Right lobe of liver (tissue), 4 donors: ENCODE data around the gene RAD1.

ENCODE experiments used
- POLR2A ChIP-seq: fragments of 450-650 bp; IDR thresholded peaks from one replicate; pipeline ENCODE4 v1.6.1; 2017; ENCODE audit warnings: antibody characterized with exemption, mild to moderate bottlenecking
- TF ChIP-seq, protein P1 (sequence below), 4 donors: fragments of 200-600 bp in 3 of 4; fragments of 450-650 bp in 1 of 4; IDR thresholded peaks; one replicate each; pipeline versions ENCODE4 v1.5.1 to v1.8.0; 2016 to 2022; ENCODE audit warnings: antibody characterized with exemption in 4 of 4, mild to moderate bottlenecking in 2 of 4
- donor health status: DM: no; HTN: no; CAD: no.
- donor health status: DM: no; HTN: no; CAD: no.
- donor health status: DM: no; HTN: yes; CAD: no.

DNA sequence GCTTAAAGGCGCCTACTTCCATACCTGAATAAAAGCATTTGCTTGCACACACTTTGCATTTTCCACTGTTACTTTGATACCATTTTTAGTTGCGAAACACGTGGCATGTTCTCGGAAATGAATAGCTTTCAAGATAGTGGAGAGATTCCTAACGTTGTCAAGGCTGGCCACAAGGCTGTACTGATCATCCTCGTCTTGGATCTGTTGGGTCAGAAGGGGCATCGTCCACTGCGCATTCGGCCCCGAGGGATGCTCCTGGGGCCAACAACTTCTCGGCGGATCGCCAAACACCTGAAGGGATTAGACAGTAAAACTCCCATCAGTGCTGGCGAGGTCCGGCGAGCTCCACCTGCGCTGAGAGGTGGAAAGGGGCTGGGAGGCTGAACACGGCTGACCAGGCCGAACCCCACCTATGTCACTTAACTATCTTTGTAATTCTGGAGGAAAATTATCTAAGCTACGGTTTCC lies 599 bp downstream of the RAD1 start:
- TF ChIP-seq, protein P1, sequence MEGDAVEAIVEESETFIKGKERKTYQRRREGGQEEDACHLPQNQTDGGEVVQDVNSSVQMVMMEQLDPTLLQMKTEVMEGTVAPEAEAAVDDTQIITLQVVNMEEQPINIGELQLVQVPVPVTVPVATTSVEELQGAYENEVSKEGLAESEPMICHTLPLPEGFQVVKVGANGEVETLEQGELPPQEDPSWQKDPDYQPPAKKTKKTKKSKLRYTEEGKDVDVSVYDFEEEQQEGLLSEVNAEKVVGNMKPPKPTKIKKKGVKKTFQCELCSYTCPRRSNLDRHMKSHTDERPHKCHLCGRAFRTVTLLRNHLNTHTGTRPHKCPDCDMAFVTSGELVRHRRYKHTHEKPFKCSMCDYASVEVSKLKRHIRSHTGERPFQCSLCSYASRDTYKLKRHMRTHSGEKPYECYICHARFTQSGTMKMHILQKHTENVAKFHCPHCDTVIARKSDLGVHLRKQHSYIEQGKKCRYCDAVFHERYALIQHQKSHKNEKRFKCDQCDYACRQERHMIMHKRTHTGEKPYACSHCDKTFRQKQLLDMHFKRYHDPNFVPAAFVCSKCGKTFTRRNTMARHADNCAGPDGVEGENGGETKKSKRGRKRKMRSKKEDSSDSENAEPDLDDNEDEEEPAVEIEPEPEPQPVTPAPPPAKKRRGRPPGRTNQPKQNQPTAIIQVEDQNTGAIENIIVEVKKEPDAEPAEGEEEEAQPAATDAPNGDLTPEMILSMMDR (IDR thresholded peaks at IDR 0.05), result no peak
- TF ChIP-seq POLR2A, result no peak
